ENCODE results near the gene PINLYP.

PINLYP gene

DNA sequence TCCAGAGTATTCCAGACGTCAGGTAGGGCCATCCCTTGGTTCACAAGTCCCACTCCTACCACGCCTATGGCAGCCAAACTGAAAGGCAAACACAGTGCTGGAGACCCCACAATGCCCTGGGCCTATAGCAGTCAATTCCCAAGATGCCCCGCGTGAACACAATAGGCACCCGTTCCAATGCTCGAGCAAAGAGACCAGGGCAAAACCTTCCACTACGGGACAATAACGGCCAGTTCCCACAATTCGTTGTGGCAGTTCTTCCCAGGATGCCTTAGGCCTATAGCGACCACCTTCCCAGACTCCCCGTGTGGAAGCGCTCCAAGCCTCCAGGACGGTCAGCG, 43.3 kb downstream of the PINLYP start:
- no peaks in the 10 kb centered on the region for H3K9me3 Mint-ChIP-seq
- H3K36me3 Mint-ChIP-seq (ENCODE audit: low read depth): peaks cover 1% of the 10 kb centered on the region
- peak overlapping the region; percentile 98 for H3K27ac Mint-ChIP-seq
- peaks cover 18% of the 10 kb centered on the region for H3K4me1 Mint-ChIP-seq (ENCODE audit: low read depth)
- DNase-seq (ENCODE audit: low spot score): no peak
- no peaks in the 10 kb centered on the region for H3K27me3 Mint-ChIP-seq (ENCODE audit: low read depth)
- peak overlapping the region; percentile 97 for H3K4me3 Mint-ChIP-seq

DNA sequence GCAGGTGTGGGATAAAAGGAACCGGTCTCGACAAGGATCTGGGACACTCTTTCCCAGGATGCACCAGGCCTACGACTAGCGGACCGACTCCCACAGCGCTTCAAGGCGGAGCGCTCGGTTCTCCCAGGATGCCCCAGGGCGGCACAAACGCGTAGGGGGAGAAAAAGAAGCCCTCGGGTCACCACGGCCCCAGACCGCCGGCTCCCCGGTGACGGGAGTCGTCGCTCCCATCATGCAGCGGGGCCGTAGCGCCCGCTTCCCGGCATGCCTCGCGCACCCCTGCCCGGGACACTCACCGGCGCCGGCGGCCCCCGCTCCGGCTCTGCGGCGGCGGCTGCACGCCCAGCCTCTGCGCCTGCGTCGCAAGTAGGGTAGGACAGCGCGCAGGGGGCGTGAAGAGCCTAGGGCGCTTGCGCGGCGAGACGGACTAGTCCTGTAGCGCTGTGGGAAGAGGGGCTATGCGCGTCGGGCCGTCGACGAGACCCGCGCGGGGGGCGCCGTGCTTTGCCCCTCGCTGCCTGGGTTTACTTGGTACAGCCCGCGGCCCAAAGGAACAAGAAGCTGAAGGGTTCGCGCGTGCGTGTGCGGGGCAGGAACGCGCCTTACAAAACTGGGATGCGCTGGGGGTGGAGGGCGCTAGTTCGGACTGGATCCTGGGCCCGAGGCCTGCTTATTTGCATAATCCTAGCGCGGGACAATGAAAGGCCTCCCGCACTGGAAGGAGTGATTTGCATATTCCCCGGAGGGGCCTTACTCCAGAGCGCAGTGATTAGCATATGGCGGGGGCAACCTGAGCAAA, 43.9 kb downstream of the PINLYP start, which contains the start of gene ZNF428:
TSS of gene ZNF428 (minus strand) at position 368 of the 799 bp plus-strand sequence. CDS start 5,325 bp downstream, outside the sequence.
- H3K9me3 Mint-ChIP-seq: no peaks in the 10 kb centered on the region
- H3K27ac Mint-ChIP-seq: peak within 1 kb of the TSS; percentile 98
- H3K4me3 Mint-ChIP-seq: peak within 1 kb of the TSS; percentile 97
- DNase-seq (ENCODE audit: low spot score): peak; percentile 93
- H3K27me3 Mint-ChIP-seq (ENCODE audit: low read depth): no peaks in the 10 kb centered on the region
- H3K36me3 Mint-ChIP-seq (ENCODE audit: low read depth): peaks cover 1% of the 10 kb centered on the region
- H3K4me1 Mint-ChIP-seq (ENCODE audit: low read depth): peaks cover 22% of the 10 kb centered on the region

DNA sequence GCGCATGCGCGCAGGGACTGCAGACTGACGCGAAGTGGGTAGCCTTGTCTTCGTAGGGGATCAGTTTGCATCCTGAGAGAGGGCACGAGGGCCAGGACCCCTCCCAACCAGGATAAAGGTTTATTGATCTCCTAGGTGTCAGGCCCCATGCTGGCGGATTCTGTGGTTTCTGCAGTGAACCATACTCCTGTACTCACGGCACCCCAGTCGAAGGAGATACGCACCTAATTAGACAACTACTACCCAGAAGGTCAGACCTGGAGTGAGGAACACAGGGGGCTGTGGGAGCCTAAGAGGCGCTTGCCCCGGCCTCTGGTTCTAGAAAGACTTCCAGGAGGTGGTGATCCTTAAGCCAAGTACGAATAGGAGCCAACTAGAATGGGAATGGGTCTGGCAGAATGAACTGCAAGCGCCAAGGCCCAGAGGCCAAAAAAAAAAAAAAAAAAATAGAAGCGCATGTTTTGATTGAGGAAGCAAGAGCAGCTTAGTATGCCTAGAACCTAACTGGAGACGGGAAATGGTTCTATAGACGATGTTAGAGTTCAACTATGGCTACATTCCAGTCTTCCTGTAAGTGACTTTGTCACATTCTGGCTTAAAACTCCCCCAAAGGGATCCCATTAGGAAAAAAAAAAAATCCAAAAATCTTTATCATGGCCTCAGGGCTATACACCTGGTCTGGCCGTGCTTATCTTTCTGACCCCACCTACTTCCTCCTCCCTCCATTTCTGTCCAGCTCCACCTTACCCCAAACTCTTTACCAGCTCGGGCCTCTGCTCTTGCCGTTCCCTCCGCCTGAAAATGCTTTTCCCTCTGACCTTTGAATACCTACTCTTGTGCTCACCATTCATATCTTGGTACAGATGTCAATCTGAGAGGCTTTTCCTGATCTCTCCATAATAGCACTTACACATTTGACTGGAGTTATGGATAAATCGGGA, 44.7 kb downstream of the PINLYP start:
- Mint-ChIP-seq H3K36me3 (ENCODE audit: low read depth) (peaks cover 1% of the 10 kb centered on the region), H3K27me3 (ENCODE audit: low read depth) (no peaks in the 10 kb centered on the region), H3K27ac (peak overlapping the region; percentile 98), H3K4me1 (ENCODE audit: low read depth) (peaks cover 22% of the 10 kb centered on the region), H3K4me3 (peak overlapping the region; percentile 97), H3K9me3 (no peaks in the 10 kb centered on the region)
- no peak for DNase-seq (ENCODE audit: low spot score)

GRCh38 chr19:43622070-43622469, 46.5 kb downstream of the PINLYP start:
- no peak overlapping the region for H3K4me3 Mint-ChIP-seq
- peaks cover 1% of the 10 kb centered on the region for H3K36me3 Mint-ChIP-seq (ENCODE audit: low read depth)
- H3K27me3 Mint-ChIP-seq (ENCODE audit: low read depth): peaks cover 4% of the 10 kb centered on the region
- H3K9me3 Mint-ChIP-seq: no peaks in the 10 kb centered on the region
- H3K4me1 Mint-ChIP-seq (ENCODE audit: low read depth): peaks cover 22% of the 10 kb centered on the region
- H3K27ac Mint-ChIP-seq: no peak overlapping the region
- DNase-seq (ENCODE audit: low spot score): no peak

DNA sequence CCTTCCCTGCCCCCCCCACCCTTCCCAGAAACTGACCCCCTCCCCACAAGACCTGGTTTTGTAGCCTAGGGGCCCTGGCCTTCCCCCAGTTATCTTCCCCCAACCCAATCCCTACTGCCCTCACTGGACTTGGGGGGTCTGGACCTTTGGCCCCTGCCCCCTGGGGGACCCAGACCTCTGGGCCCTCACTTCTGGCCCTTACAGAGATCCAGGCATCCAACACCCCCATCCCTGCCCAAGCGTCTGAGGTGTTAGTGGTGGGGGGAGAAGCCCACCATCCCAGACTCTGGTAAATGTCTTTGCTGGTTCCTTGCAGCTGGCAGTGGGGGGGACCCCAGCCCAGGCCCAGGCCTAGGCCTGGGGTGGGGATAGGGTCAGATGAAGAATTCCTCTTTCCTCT, 47.4 kb downstream of the PINLYP start:
- no peak for DNase-seq (ENCODE audit: low spot score)
- peaks cover 24% of the 10 kb centered on the region for H3K4me1 Mint-ChIP-seq (ENCODE audit: low read depth)
- no peak overlapping the region for H3K27ac Mint-ChIP-seq
- H3K27me3 Mint-ChIP-seq (ENCODE audit: low read depth): peaks cover 11% of the 10 kb centered on the region
- no peak overlapping the region for H3K4me3 Mint-ChIP-seq
- no peaks in the 10 kb centered on the region for H3K9me3 Mint-ChIP-seq
- H3K36me3 Mint-ChIP-seq (ENCODE audit: low read depth): peaks cover 1% of the 10 kb centered on the region

DNA sequence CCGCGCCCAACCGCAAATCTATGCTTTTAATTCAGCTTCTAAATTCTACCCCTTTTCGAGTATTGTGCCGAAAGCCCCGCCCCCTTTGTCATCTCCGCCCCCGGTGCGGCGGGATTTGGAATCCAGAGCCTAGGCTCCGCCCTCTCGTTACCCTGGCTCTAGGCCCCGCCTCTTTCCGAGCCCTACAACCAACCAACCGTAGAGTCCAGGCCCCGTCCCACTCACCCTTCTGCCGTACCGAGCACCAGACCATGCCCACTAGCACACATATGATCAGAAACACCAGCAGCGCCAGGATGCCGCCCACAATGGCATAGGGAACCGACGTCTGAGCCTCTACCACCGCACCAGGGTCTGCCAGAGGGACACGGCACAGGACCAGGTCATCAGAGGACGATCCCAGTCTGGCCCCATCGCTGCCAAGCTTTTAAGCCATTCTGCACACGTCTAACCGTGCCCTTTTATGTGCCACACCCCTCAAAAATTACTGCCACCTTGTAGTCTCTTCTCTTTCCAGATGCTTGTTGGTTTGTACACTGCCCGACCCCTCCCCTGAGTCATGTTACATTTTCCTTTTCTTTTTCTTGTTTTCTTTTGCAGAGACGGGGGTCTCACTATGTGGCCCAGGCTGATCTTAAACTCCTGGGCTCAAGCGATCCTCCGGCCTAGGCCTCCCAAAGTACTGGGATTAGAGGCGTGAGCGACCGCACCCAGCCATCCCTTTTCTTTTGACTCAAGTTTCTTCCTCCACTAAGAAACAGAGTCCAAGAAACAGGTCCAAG, 48.5 kb downstream of the PINLYP start:
- no peaks in the 10 kb centered on the region for H3K9me3 Mint-ChIP-seq
- peaks cover 22% of the 10 kb centered on the region for H3K4me1 Mint-ChIP-seq (ENCODE audit: low read depth)
- H3K27me3 Mint-ChIP-seq (ENCODE audit: low read depth): peaks cover 11% of the 10 kb centered on the region
- H3K4me3 Mint-ChIP-seq: no peak overlapping the region
- H3K36me3 Mint-ChIP-seq (ENCODE audit: low read depth): peaks cover 1% of the 10 kb centered on the region
- no peak for DNase-seq (ENCODE audit: low spot score)
- H3K27ac Mint-ChIP-seq: no peak overlapping the region

DNA sequence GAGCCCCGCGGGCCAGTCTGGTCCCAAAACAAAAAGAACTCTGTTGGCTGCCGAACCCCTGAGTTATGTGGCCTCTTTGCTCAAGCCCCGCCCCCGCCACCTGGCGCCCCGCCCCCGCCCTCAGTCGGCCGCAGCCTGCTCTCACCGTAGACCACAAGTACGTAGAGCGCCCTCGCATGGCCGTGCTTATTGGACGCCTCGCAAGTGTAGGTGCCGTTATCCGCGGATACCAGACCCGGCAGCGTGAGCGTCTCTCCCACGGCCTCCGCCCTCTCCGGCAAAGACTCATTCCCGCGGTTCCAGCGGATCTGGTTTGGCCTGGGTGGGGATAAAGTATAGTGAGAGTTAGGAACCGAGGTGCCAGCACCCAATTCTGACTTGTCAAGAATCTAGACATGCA, 49.3 kb downstream of the PINLYP start:
- Mint-ChIP-seq H3K4me3 (no peak overlapping the region), H3K4me1 (ENCODE audit: low read depth) (peaks cover 20% of the 10 kb centered on the region), H3K36me3 (ENCODE audit: low read depth) (no peaks in the 10 kb centered on the region), H3K27ac (no peak overlapping the region), H3K27me3 (ENCODE audit: low read depth) (peaks cover 11% of the 10 kb centered on the region), H3K9me3 (no peaks in the 10 kb centered on the region)
- peak; percentile 79 for DNase-seq (ENCODE audit: low spot score)

DNA sequence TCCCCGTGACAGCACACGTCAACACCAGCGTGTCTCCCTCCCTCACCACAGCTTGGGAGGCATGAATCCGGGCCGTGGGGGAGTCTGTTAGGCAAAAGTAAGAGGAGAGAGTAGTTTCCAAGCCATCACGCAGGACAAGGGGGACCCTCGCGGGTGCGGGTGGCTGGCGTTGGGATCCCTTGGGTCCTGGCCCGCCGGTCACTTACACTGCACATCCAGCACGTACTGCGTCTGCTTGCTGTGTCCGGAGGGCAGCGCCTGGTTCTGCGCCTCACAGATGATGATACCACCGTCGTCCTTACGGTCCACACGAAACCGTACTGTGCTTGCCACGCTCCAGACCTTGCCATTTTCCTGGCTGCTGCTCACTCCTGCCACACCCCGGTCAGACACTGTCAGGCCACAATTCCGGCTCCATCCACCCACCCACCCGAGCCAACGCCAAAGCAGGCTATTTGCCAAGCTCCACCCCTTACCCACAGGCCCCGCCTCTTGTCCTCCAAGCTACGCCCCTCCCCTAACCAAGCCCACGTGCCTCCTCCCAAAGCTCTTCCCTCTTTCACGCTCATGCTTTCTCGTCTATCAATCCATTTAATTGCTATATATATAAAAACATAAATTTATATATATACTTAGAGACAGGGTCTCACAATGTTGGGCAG, 50.4 kb downstream of the PINLYP start:
- H3K9me3 Mint-ChIP-seq: no peaks in the 10 kb centered on the region
- H3K36me3 Mint-ChIP-seq (ENCODE audit: low read depth): no peaks in the 10 kb centered on the region
- peaks cover 12% of the 10 kb centered on the region for H3K4me1 Mint-ChIP-seq (ENCODE audit: low read depth)
- no peak overlapping the region for H3K4me3 Mint-ChIP-seq
- peaks cover 11% of the 10 kb centered on the region for H3K27me3 Mint-ChIP-seq (ENCODE audit: low read depth)
- DNase-seq (ENCODE audit: low spot score): no peak
- no peak overlapping the region for H3K27ac Mint-ChIP-seq

- Mint-ChIP-seq H3K27me3 (ENCODE audit: low read depth) (peaks cover 11% of the 10 kb centered on the region), H3K9me3 (no peaks in the 10 kb centered on the region), H3K36me3 (ENCODE audit: low read depth) (no peaks in the 10 kb centered on the region), H3K4me3 (no peak overlapping the region), H3K4me1 (ENCODE audit: low read depth) (peaks cover 12% of the 10 kb centered on the region), H3K27ac (no peak overlapping the region)
- DNase-seq (ENCODE audit: low spot score): no peak
These were observed 51.2 kb downstream of the PINLYP start for GRCh38 chr19:43626838-43627237.

GRCh38 chr19:43628646-43629326, 53.2 kb downstream of the PINLYP start:
- H3K27ac Mint-ChIP-seq: no peak overlapping the region
- H3K9me3 Mint-ChIP-seq: no peaks in the 10 kb centered on the region
- H3K27me3 Mint-ChIP-seq (ENCODE audit: low read depth): peaks cover 17% of the 10 kb centered on the region
- H3K4me1 Mint-ChIP-seq (ENCODE audit: low read depth): peaks cover 11% of the 10 kb centered on the region
- no peak overlapping the region for H3K4me3 Mint-ChIP-seq
- no peak for DNase-seq (ENCODE audit: low spot score)
- no peaks in the 10 kb centered on the region for H3K36me3 Mint-ChIP-seq (ENCODE audit: low read depth)

GRCh38 chr19:43631491-43631890, 55.9 kb downstream of the PINLYP start:
- DNase-seq (ENCODE audit: low spot score): no peak
- Mint-ChIP-seq H3K27me3 (ENCODE audit: low read depth) (peaks cover 19% of the 10 kb centered on the region), H3K27ac (no peak overlapping the region), H3K36me3 (ENCODE audit: low read depth) (no peaks in the 10 kb centered on the region), H3K9me3 (no peaks in the 10 kb centered on the region), H3K4me1 (ENCODE audit: low read depth) (peaks cover 4% of the 10 kb centered on the region), H3K4me3 (no peak overlapping the region)

Data from T-helper 2 cell treated with Interferon-gamma antibody and Interleukin-4, amounts not matched to agents 5 μg/mL and 100 μg/mL, for 36 hours (primary cell).